ENCODE measurements around the gene ALLC. TPM values are rescaled to one million over a fixed set of nuclear protein-coding genes. Genes with fewer than 3 reads are reported as not detected.
"Not testable (repeated sequence)": the region's sequence is repeated elsewhere in the genome, so short reads cannot be mapped to it uniquely, and the experiment has no call there.

ALLC gene
- total RNA-seq, 1 donor from 2014 or later: not detected

DNA sequence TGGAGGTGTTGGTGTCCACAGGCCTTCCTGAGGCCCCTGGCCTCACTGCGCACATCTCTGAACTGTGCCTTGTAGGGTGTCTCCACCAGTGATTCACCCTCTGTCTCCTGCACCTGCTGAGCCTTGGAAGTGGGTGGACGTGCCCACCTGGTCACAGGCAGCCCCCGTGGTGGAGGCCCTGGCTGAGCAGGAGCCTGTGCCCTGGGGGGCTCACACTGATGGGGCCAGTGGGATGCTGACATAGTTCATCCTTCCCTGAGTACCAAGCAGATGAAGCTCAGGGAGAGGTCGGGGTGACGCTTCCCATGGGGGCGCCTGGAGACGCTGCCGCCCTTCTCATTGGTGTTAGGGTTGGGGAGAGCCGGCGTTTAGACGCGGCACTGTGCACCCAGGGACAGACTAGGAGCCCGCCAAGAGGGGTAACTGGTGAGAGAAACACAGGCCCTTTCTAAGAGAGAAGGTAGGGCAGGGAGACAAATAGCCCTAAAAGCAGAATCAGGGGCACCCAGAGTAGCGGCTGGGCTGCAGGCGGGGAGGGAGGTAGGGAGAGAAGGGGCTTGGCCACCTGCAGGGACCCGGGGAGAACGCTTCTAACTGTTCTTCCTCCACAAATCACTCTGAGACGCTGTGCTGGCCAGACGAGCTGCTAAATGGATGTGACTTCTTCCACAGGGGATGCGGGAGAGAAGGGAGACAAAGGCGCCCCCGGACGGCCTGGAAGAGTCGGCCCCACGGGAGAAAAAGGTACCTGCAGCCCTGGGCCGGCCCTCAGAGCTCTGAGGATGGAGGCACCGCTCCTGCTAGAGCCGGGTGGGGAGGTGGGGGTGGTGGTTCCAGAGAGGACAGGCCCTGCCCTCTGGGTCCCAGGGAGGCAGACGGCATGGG, 45.1 kb upstream of the ALLC start:
- no peaks in the 10 kb centered on the region for H3K36me3 ChIP-seq
- TF ChIP-seq, protein P1, sequence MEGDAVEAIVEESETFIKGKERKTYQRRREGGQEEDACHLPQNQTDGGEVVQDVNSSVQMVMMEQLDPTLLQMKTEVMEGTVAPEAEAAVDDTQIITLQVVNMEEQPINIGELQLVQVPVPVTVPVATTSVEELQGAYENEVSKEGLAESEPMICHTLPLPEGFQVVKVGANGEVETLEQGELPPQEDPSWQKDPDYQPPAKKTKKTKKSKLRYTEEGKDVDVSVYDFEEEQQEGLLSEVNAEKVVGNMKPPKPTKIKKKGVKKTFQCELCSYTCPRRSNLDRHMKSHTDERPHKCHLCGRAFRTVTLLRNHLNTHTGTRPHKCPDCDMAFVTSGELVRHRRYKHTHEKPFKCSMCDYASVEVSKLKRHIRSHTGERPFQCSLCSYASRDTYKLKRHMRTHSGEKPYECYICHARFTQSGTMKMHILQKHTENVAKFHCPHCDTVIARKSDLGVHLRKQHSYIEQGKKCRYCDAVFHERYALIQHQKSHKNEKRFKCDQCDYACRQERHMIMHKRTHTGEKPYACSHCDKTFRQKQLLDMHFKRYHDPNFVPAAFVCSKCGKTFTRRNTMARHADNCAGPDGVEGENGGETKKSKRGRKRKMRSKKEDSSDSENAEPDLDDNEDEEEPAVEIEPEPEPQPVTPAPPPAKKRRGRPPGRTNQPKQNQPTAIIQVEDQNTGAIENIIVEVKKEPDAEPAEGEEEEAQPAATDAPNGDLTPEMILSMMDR (IDR thresholded peaks at IDR 0.05; ENCODE audit: borderline replicate concordance): no peak
- intact Hi-C loops (cut with micrococcal nuclease): no loop called here
- peaks cover 18% of the 10 kb centered on the region for H3K9me3 ChIP-seq (replicated peaks)
- no peak for DNase-seq
- no peak overlapping the region for H3K27ac ChIP-seq (replicated peaks)
- no peaks in the 10 kb centered on the region for H3K4me1 ChIP-seq
- H3K27me3 ChIP-seq (ENCODE audit: low read depth): no peaks in the 10 kb centered on the region
- H3K4me3 ChIP-seq: no peak overlapping the region

DNA sequence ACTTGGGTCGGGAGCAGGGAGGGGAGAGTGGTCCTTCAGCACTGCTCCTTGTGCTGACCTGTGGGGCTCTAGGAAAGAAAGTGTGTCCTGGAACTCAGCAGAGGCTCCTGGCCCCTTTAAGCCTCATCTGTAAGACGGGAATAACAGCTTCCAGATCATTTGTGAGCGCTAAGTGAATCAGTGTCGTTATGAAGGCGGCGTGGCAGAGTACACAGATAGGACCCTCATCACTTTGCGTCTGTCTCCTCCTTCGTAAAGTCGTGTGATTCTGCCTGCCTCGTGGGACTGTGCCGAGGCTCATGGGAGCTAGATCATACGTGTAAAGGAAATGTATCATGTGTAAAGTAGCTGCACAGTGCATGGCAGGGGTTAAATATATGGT, 44.5 kb upstream of the ALLC start:
- TF ChIP-seq, protein P1 (IDR thresholded peaks at IDR 0.05; ENCODE audit: borderline replicate concordance): no peak
- peaks cover 18% of the 10 kb centered on the region for H3K9me3 ChIP-seq (replicated peaks)
- no peak for DNase-seq
- no peaks in the 10 kb centered on the region for H3K36me3 ChIP-seq
- no peaks in the 10 kb centered on the region for H3K27me3 ChIP-seq (ENCODE audit: low read depth)
- intact Hi-C loops (cut with micrococcal nuclease): no loop called here
- H3K4me3 ChIP-seq: no peak overlapping the region
- H3K27ac ChIP-seq (replicated peaks): no peak overlapping the region
- no peaks in the 10 kb centered on the region for H3K4me1 ChIP-seq

DNA sequence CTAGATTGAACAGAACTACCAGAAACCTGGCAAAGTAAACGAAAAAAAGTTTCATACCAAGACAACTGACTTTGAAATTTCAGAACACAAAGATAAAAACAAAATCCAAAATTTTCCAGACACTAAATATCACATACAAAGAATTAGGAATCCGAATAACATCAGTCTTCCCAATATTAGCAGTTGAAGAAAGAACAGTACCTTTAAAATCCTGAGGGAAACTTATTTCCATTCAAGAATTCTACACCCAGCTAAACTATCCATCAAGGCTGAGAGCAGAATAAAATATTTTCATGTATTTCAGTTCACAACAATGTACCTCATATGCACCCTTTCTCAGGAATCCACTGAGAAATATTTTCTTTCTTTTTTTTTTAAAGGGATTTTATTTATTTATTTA, 43.3 kb upstream of the ALLC start:
- H3K4me3 ChIP-seq; intact Hi-C loops (cut with micrococcal nuclease); H3K27ac ChIP-seq (replicated peaks); H3K27me3 ChIP-seq (ENCODE audit: low read depth); DNase-seq; H3K4me1 ChIP-seq; H3K36me3 ChIP-seq: not testable (repeated sequence)
- peaks cover 18% of the 10 kb centered on the region for H3K9me3 ChIP-seq (replicated peaks)

DNA sequence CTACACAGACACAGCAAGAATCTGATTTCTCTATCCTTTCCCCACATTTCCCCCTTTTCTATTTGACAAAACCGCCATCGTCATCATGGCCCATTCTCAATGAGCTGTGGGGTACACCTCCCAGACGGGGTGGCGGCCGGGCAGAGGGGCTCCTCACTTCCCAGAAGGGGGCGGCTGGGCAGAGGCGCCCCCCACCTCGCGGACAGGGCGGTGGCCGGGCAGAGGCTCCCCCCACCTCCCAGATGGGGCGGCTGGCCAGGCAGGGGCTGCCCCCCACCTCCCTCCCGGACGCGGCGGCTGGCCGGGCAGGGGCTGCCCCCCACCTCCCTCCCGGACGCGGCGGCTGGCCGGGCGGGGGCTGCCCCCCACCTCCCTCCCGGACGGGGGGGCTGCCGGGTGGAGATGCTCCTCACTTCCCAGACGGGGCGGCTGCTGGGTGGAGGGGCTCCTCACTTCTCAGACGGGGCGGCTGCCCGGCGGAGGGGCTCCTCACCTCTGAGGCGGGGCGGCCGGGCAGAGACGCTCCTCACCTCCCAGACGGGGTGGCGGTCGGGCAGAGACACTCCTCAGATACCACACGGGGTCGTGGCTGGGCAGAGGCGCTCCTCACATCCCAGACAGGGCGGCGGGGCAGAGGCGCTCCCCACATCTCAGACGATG, 42.3 kb upstream of the ALLC start:
- H3K4me3 ChIP-seq; H3K4me1 ChIP-seq; H3K27me3 ChIP-seq (ENCODE audit: low read depth); DNase-seq; H3K27ac ChIP-seq (replicated peaks); H3K36me3 ChIP-seq; intact Hi-C loops (cut with micrococcal nuclease): not testable (repeated sequence)
- H3K9me3 ChIP-seq (replicated peaks): peaks cover 18% of the 10 kb centered on the region

DNA sequence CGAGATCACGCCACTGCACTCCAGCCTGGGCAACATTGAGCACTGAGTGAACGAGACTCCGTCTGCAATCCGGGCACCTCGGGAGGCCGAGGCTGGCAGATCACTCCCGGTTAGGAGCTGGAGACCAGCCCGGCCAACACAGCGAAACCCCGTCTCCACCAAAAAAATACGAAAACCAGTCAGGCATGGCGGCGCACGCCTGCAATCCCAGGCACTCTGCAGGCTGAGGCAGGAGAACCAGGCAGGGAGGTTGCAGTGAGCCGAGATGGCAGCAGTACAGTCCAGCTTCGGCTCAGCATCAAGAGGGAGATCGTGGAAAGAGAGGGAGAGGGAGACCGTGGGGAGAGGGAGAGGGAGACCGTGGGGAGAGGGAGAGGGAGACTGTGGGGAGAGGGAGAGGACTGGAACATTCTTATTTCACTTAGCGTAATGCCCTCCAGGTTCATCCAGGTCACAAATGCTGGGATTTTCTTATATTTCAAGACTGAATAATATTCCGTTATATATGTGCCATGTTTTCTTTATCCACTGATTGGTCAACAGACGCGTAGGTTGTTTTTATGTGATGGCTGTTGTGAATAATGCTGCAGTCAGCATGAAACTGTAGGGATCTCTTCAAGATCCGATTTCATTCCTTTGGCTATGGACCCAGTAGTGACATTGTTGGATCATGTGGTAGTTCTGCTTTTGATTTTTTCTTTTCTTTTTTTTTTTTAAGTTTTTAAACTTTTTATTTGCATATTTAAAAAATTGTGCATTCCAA, 41.4 kb upstream of the ALLC start:
- H3K27me3 ChIP-seq (ENCODE audit: low read depth); H3K27ac ChIP-seq (replicated peaks); H3K36me3 ChIP-seq; intact Hi-C loops (cut with micrococcal nuclease); H3K4me1 ChIP-seq; DNase-seq; H3K4me3 ChIP-seq: not testable (repeated sequence)
- peaks cover 18% of the 10 kb centered on the region for H3K9me3 ChIP-seq (replicated peaks)

DNA sequence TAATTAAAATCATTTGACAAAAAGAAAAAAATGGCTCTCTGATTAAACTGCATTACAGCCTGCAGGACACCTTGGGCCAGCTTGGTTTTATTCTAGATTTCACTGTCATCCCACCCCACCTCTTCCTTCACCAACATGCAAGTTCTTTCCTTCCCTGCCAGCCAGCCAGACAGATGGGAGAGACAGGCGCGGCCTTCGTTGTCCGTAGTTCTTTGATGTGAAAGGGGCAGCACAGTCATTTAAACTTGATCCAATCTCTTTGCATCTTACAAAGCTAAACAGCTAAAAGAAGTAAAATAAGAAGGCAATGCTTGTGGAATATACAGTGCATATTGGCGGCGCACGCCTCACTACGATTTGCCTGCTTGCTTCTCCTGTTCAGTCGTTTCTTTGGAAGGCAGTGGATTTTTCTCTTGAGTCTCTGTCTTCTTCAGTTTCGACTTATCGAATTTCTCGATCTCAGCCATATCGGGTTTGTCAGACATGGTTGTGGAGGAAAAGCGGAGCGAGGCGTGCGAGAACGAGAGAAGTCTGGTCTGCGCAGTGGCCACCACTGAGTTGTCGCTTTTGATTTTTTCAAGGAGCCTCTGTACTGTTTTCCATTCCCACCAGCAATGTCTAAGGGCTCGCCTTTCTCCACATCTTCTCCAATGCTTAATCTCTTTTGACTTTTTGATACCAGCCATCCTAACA, 40.7 kb upstream of the ALLC start:
- no peak for DNase-seq
- intact Hi-C loops (cut with micrococcal nuclease): no loop called here
- Histone ChIP-seq H3K4me3 (no peak overlapping the region), H3K36me3 (no peaks in the 10 kb centered on the region), H3K4me1 (no peaks in the 10 kb centered on the region), H3K9me3 (replicated peaks) (peaks cover 18% of the 10 kb centered on the region), H3K27ac (replicated peaks) (no peak overlapping the region), H3K27me3 (ENCODE audit: low read depth) (no peaks in the 10 kb centered on the region)
- TF ChIP-seq, protein P1 (IDR thresholded peaks at IDR 0.05; ENCODE audit: borderline replicate concordance): no peak
